H7 (cell line): Measurements from ENCODE around the gene PRDM11. TPM values are rescaled to one million over a fixed set of nuclear protein-coding genes. Genes with fewer than 3 reads are reported as not detected.

Experiments used
- DNase-seq: peaks from one replicate; pipeline ENCODE4 v3.0.0; 2012
- H3K27me3 ChIP-seq: 2 replicates; pipeline ENCODE4 v1.6.0; 2011; ENCODE audit warnings: mild to moderate bottlenecking, low read length; ENCODE audit not compliant: control insufficient read depth, insufficient read depth
- H3K36me3 ChIP-seq: replicated peaks from 2 replicates; pipeline ENCODE4 v1.5.1; 2011; ENCODE audit warnings: low read length; ENCODE audit not compliant: control insufficient read depth, insufficient read depth
- H3K4me3 ChIP-seq: 2 replicates; pipeline ENCODE4 v1.5.1; 2011; ENCODE audit warnings: low read depth, mild to moderate bottlenecking, control low read depth, low read length, moderate library complexity; ENCODE audit not compliant: insufficient read depth
- total RNA-seq: library from RNA; depleted of rRNA; stranded (reverse); fragments of >200 nt; shearing (Covaris generic); gene quantifications from 2 replicates; pipeline ENCODE4 v1.2.3, GENCODE V29; 2014

PRDM11 gene
- total RNA-seq, 1 experiment from 2014 or later: 2.0 TPM

- Histone ChIP-seq H3K27me3 (peaks cover 16% of the 10 kb centered on the region), H3K36me3 (no peaks in the 10 kb centered on the region; the same call in 1 of the 2 replicates), H3K4me3 (peak overlapping the region; percentile 80)
- peak; percentile 99 for DNase-seq
Measured at GRCh38 chr11:45147017-45147728, 734 bp downstream of the PRDM11 start.

GRCh38 chr11:45147891-45148675 lies 1.6 kb downstream of the PRDM11 start:
- peak overlapping the region; percentile 80 for H3K4me3 ChIP-seq
- H3K27me3 ChIP-seq: peaks cover 16% of the 10 kb centered on the region
- no peak for DNase-seq
- H3K36me3 ChIP-seq: no peaks in the 10 kb centered on the region; the same call in 1 of the 2 replicates

GRCh38 chr11:45149483-45150056 lies 3.1 kb downstream of the PRDM11 start:
- Histone ChIP-seq H3K4me3 (no peak overlapping the region), H3K27me3 (peaks cover 11% of the 10 kb centered on the region), H3K36me3 (no peaks in the 10 kb centered on the region; the same call in 1 of the 2 replicates)
- DNase-seq: no peak

- peaks cover 4% of the 10 kb centered on the region for H3K27me3 ChIP-seq
- H3K4me3 ChIP-seq: no peak overlapping the region
- no peak for DNase-seq
- no peaks in the 10 kb centered on the region; the same call in 1 of the 2 replicates for H3K36me3 ChIP-seq
Measured at GRCh38 chr11:45150301-45150700, 3.9 kb downstream of the PRDM11 start.

GRCh38 chr11:45150943-45151342 lies 4.5 kb downstream of the PRDM11 start:
- H3K4me3 ChIP-seq: no peak overlapping the region
- DNase-seq: no peak
- H3K27me3 ChIP-seq: no peaks in the 10 kb centered on the region
- H3K36me3 ChIP-seq: no peaks in the 10 kb centered on the region; the same call in 1 of the 2 replicates

- no peak for DNase-seq
- no peaks in the 10 kb centered on the region; the same call in 1 of the 2 replicates for H3K36me3 ChIP-seq
- no peak overlapping the region for H3K4me3 ChIP-seq
- H3K27me3 ChIP-seq: no peaks in the 10 kb centered on the region
Measured at GRCh38 chr11:45151362-45151982, 5.0 kb downstream of the PRDM11 start.

- DNase-seq: no peak
- H3K4me3 ChIP-seq: no peak overlapping the region
- H3K36me3 ChIP-seq: no peaks in the 10 kb centered on the region; the same call in 1 of the 2 replicates
Measured at GRCh38 chr11:45152740-45153595, 6.5 kb downstream of the PRDM11 start.

GRCh38 chr11:45154276-45154675 lies 7.8 kb downstream of the PRDM11 start:
- Histone ChIP-seq H3K27me3 (no peaks in the 10 kb centered on the region), H3K4me3 (no peak overlapping the region), H3K36me3 (no peaks in the 10 kb centered on the region; the same call in 1 of the 2 replicates)
- DNase-seq: no peak

More at GRCh38 chr11:45152740-45153595, 6.5 kb downstream of the PRDM11 start:
- H3K27me3 ChIP-seq: no peaks in the 10 kb centered on the region

GRCh38 chr11:45155058-45155551 lies 8.7 kb downstream of the PRDM11 start:
- Histone ChIP-seq H3K4me3 (no peak overlapping the region), H3K27me3 (no peaks in the 10 kb centered on the region), H3K36me3 (no peaks in the 10 kb centered on the region)
- no peak for DNase-seq

GRCh38 chr11:45155627-45156180 lies 9.3 kb downstream of the PRDM11 start:
- DNase-seq: no peak
- H3K4me3 ChIP-seq: no peak overlapping the region

GRCh38 chr11:45156201-45156600 lies 9.8 kb downstream of the PRDM11 start:
- H3K4me3 ChIP-seq: no peak overlapping the region
- no peaks in the 10 kb centered on the region for H3K36me3 ChIP-seq
- no peak for DNase-seq
- no peaks in the 10 kb centered on the region for H3K27me3 ChIP-seq

More at GRCh38 chr11:45155627-45156180, 9.3 kb downstream of the PRDM11 start:
- no peaks in the 10 kb centered on the region for H3K36me3 ChIP-seq
- no peaks in the 10 kb centered on the region for H3K27me3 ChIP-seq

GRCh38 chr11:45156741-45157140 lies 10.3 kb downstream of the PRDM11 start:
- Histone ChIP-seq H3K36me3 (no peaks in the 10 kb centered on the region), H3K4me3 (no peak overlapping the region), H3K27me3 (no peaks in the 10 kb centered on the region)
- DNase-seq: no peak
